ENCODE measurements around the gene DNAI4.

DNA sequence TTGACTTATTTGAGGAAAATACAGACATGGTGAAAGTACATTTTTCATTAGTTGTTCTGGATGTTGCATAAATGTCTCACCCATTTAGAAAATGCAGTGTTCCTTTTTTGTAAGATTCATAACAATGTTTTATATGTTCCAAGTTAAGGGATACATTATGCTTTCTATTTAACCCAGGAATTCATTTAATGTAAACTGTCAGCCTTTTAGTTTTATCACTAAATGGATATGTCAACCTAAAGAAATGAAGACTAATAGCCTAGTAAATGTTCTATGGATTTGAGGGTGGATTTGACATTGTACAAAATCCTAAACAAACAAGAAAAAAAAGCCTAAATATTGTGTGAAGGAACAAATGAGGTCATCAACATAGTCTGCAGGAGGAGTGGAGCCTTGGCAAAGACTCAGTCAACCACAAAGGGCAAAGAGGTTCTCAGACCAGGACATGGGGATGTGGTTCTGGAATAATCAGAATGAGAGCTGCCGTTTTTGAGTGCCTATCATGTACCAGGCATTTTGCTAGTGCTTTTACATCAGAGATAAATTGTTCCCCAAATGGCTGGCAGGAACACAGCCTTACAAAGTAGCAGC is 114.8 kb downstream of the DNAI4 start:
- TF ChIP-seq, protein P1, sequence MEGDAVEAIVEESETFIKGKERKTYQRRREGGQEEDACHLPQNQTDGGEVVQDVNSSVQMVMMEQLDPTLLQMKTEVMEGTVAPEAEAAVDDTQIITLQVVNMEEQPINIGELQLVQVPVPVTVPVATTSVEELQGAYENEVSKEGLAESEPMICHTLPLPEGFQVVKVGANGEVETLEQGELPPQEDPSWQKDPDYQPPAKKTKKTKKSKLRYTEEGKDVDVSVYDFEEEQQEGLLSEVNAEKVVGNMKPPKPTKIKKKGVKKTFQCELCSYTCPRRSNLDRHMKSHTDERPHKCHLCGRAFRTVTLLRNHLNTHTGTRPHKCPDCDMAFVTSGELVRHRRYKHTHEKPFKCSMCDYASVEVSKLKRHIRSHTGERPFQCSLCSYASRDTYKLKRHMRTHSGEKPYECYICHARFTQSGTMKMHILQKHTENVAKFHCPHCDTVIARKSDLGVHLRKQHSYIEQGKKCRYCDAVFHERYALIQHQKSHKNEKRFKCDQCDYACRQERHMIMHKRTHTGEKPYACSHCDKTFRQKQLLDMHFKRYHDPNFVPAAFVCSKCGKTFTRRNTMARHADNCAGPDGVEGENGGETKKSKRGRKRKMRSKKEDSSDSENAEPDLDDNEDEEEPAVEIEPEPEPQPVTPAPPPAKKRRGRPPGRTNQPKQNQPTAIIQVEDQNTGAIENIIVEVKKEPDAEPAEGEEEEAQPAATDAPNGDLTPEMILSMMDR (optimal IDR thresholded peaks at IDR 0.05 in 1 of 3, IDR thresholded peaks at IDR 0.05 in 1 of 3, conservative IDR thresholded peaks at IDR 0.05 in 1 of 3; ENCODE audit: extremely low read depth in 1 of 3, insufficient read depth in 2 of 3, low read length in 3 of 3): no peak
- no peak for TF ChIP-seq EZH2 (IDR thresholded peaks at IDR 0.05; ENCODE audit: low read length)
